ENCODE data around the gene SMTNL2. TPM values are rescaled to one million over a fixed set of nuclear protein-coding genes. Genes with fewer than 3 reads are reported as not detected.
A peak's percentile ranks its signal among the peaks of the same experiment; 100 is the strongest.

The SMTNL2 gene
- total RNA-seq, 1 donor from 2014 or later = 65.7 TPM

- no peaks in the 10 kb centered on the region for H3K9me3 Mint-ChIP-seq
- TF ChIP-seq CTCF (IDR thresholded peaks at IDR 0.05; ENCODE audit: unreplicated experiment) = no peak
- H3K27me3 Mint-ChIP-seq (ENCODE audit: low read depth) = no peaks in the 10 kb centered on the region
Measured at GRCh38 chr17:4590981-4591453, 6.7 kb downstream of the SMTNL2 start.

GRCh38 chr17:4591529-4591928, 7.2 kb downstream of the SMTNL2 start:
- peaks cover 74% of the 10 kb centered on the region for H3K4me1 Mint-ChIP-seq
- DNase-seq (ENCODE audit: low spot score in 2 of 2, unreplicated experiment in 2 of 2) = no peak
- no peaks in the 10 kb centered on the region for H3K9me3 Mint-ChIP-seq
- H3K36me3 Mint-ChIP-seq = peaks cover 3% of the 10 kb centered on the region
- no peak overlapping the region for H3K4me3 Mint-ChIP-seq
- no peaks in the 10 kb centered on the region for H3K27me3 Mint-ChIP-seq (ENCODE audit: low read depth)
- TF ChIP-seq CTCF (IDR thresholded peaks at IDR 0.05; ENCODE audit: unreplicated experiment) = no peak
- peak overlapping the region; percentile 56 for H3K27ac Mint-ChIP-seq

More at GRCh38 chr17:4590981-4591453, 6.7 kb downstream of the SMTNL2 start:
- H3K4me1 Mint-ChIP-seq = peaks cover 79% of the 10 kb centered on the region
- no peak for DNase-seq (ENCODE audit: low spot score in 2 of 2, unreplicated experiment in 2 of 2)
- peak overlapping the region; percentile 70 for H3K27ac Mint-ChIP-seq
- H3K4me3 Mint-ChIP-seq = no peak overlapping the region
- H3K36me3 Mint-ChIP-seq = peaks cover 3% of the 10 kb centered on the region

DNA sequence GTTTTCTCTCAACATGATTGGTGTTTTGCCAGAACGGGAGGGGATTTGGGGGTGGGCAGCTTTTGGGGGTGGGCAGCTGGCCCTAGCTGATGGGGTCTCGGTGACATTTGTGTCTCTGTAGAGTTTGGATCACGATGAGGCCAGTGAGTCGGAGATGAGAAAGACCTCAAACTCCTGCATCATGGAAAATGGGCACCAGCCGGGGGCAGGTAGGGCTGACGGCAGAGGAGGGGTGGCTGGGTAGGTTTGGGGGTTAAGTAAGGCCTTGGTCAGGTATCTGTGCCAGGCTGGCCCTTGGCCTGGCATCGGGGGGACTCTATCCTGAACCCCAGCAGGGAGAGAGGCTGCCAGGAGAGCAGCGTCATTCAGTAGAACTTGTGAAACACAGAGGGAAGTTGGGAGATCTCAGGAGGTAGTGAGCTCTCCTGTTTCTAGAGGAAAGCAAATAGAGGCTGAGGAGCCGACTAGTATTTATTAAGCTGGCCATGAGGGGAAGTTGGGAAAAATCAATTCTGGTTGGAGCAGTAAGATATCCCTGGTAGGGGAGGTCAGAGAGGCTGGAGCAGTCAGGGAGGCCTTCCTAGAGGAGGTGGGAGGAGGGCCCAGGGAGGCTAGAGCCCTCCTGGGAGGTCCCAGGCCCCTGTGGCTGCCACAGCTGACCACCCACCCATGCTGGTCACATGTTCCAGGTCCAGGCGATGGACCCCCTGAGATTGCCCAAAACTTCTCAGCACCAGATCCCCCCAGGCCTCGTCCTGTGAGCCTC, 8.1 kb downstream of the SMTNL2 start:
- no peaks in the 10 kb centered on the region for H3K9me3 Mint-ChIP-seq
- peaks cover 68% of the 10 kb centered on the region for H3K4me1 Mint-ChIP-seq
- H3K36me3 Mint-ChIP-seq = peaks cover 7% of the 10 kb centered on the region
- no peak overlapping the region for H3K4me3 Mint-ChIP-seq
- H3K27ac Mint-ChIP-seq = peak overlapping the region; percentile 78
- no peaks in the 10 kb centered on the region for H3K27me3 Mint-ChIP-seq (ENCODE audit: low read depth)
- TF ChIP-seq CTCF (IDR thresholded peaks at IDR 0.05; ENCODE audit: unreplicated experiment) = no peak
- DNase-seq (ENCODE audit: low spot score in 2 of 2, unreplicated experiment in 2 of 2) = no peak

DNA sequence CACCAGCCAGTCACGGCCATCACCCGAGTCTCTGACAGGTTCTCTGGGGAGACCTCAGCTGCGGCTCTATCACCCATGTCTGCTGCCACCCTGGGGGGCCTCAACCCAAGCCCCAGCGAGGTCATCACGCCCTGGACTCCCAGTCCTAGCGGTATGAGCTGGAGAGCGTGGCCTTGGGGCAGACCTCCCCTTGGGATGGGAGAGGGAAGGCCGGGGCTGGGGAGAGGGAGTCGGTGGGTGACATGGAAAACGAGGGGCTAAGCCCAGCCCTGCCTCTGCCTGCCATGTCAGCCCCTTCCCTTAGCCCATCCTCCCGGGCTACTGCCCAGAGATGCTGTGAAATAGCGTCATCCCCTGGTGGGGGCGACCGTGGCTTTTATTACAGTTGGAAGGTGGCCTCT, 8.7 kb downstream of the SMTNL2 start:
- Mint-ChIP-seq H3K36me3 (peaks cover 11% of the 10 kb centered on the region), H3K27me3 (ENCODE audit: low read depth) (no peaks in the 10 kb centered on the region), H3K9me3 (no peaks in the 10 kb centered on the region), H3K4me1 (peaks cover 68% of the 10 kb centered on the region), H3K27ac (no peak overlapping the region), H3K4me3 (no peak overlapping the region)
- TF ChIP-seq CTCF (IDR thresholded peaks at IDR 0.05; ENCODE audit: unreplicated experiment) = no peak
- no peak for DNase-seq (ENCODE audit: low spot score in 2 of 2, unreplicated experiment in 2 of 2)

DNA sequence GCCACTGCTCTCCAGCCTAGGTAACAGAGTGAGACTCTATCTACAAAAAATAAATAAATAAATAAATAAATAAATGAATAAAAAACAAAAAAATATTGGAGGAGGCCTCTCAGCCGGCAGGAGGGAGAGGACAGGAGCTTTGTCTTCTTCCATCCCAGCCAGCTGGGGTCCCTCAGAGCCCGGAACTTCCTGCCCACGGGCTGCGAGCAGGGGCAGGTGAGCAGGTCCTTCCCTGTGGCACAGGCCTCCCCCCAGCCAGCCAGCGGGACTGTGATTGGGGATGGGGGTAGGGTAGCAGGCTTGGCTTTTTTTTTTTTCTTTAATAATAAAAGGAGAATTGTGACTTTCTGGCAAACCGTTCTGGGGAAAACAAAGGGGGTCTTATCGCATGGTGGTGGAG, 10.1 kb downstream of the SMTNL2 start:
- no peaks in the 10 kb centered on the region for H3K9me3 Mint-ChIP-seq
- peak overlapping the region; percentile 79 for H3K27ac Mint-ChIP-seq
- peaks cover 11% of the 10 kb centered on the region for H3K36me3 Mint-ChIP-seq
- peaks cover 66% of the 10 kb centered on the region for H3K4me1 Mint-ChIP-seq
- DNase-seq (ENCODE audit: low spot score in 2 of 2, unreplicated experiment in 2 of 2) = no peak
- H3K27me3 Mint-ChIP-seq (ENCODE audit: low read depth) = no peaks in the 10 kb centered on the region
- TF ChIP-seq CTCF (IDR thresholded peaks at IDR 0.05; ENCODE audit: unreplicated experiment) = no peak
- H3K4me3 Mint-ChIP-seq = no peak overlapping the region
